A673 (cell line): ENCODE results near the gene KMT2C. TPM values are rescaled to one million over a fixed set of nuclear protein-coding genes. Genes with fewer than 3 reads are reported as not detected.

ENCODE experiments used
- BruUV-seq: library from RNA; stranded (reverse); fragments of 400-500 nt; replicated peaks from 2 replicates; lab custom pipeline; 2021; lab: Mats Ljungman, UMichigan
- CTCF ChIA-PET: fragments of 300-600 bp; sonication (Branson Sonifier 250); formaldehyde crosslinking; loops from one replicate; lab custom pipeline; 2022; ENCODE audit warnings: antibody characterized with exemption; lab: Charles Lee
- POLR2A ChIA-PET: fragments of 300-600 bp; sonication (Branson Sonifier 250); formaldehyde crosslinking; loops from one replicate; lab custom pipeline; 2022; ENCODE audit warnings: antibody characterized with exemption; ENCODE audit not compliant: low non-redundant PET; lab: Charles Lee
- DNase-seq: peaks from one replicate; pipeline ENCODE4 v3.0.0-alpha.2; 2015; ENCODE audit warnings: low spot score
- H3K27ac ChIP-seq: fragments of 200-600 bp; sonication (generic); 2 replicates; pipeline ENCODE4 v1.5.1; 2016; ENCODE audit warnings: mixed run types, low read depth, mild to moderate bottlenecking, mixed read lengths, antibody characterized with exemption, low read length; ENCODE audit not compliant: poor library complexity, severe bottlenecking
- H3K27me3 ChIP-seq: fragments of 200-600 bp; sonication (generic); replicated peaks from 2 replicates; pipeline ENCODE4 v1.6.1; 2017; ENCODE audit warnings: mixed run types, low read depth, mild to moderate bottlenecking, mixed read lengths, antibody characterized with exemption, low read length; ENCODE audit not compliant: insufficient read depth, poor library complexity
- H3K36me3 ChIP-seq: fragments of 200-600 bp; sonication (generic); 2 replicates; pipeline ENCODE4 v1.6.1; 2016; ENCODE audit warnings: mixed run types, mild to moderate bottlenecking, mixed read lengths, antibody characterized with exemption, low read length; ENCODE audit not compliant: insufficient read depth, poor library complexity, severe bottlenecking
- H3K4me1 ChIP-seq: fragments of 200-600 bp; sonication (generic); 2 replicates; pipeline ENCODE4 v1.6.1; 2017; ENCODE audit warnings: mixed run types, mild to moderate bottlenecking, mixed read lengths, antibody characterized with exemption, low read length; ENCODE audit not compliant: insufficient read depth, poor library complexity, severe bottlenecking
- H3K4me3 ChIP-seq: fragments of 200-600 bp; sonication (generic); 2 replicates; pipeline ENCODE4 v1.5.1; 2016; ENCODE audit warnings: low read depth, mixed run types, mild to moderate bottlenecking, mixed read lengths, low read length; ENCODE audit not compliant: poor library complexity, severe bottlenecking
- H3K9me3 ChIP-seq: fragments of 200-600 bp; sonication (generic); 2 replicates; pipeline ENCODE4 v1.6.1; 2016; ENCODE audit warnings: mixed run types, low read depth, mild to moderate bottlenecking, mixed read lengths, antibody characterized with exemption, low read length; ENCODE audit not compliant: poor library complexity, severe bottlenecking
- EZH2 ChIP-seq: fragments of 200-600 bp; sonication (generic); IDR thresholded peaks from 2 replicates; pipeline ENCODE4 v1.6.1; 2017; ENCODE audit warnings: borderline replicate concordance, low read depth, mild to moderate bottlenecking, mixed read lengths, antibody characterized with exemption, low read length; ENCODE audit not compliant: poor library complexity, severe bottlenecking
- intact Hi-C: fragments of 100-400 bp; cut with micrococcal nuclease; formaldehyde crosslinking; loops from one replicate; pipeline ENCODE4 v1.10.0; 2022; ENCODE audit not compliant: unreplicated experiment
- total RNA-seq: library from RNA; stranded (reverse); gene quantifications from 2 replicates; pipeline ENCODE4 v1.2.3, GENCODE V29; 2021
- TF ChIP-seq, protein P1 (sequence below): fragments of 300-800, 200-600 bp; sonication (generic); conservative IDR thresholded peaks from 2 replicates; pipeline ENCODE4 v1.5.1; 2017; ENCODE audit warnings: low read depth, mild to moderate bottlenecking, antibody characterized with exemption, low read length, moderate library complexity, mixed read lengths

KMT2C gene
- total RNA-seq, 1 experiment from 2014 or later, result 52.9 TPM

DNA sequence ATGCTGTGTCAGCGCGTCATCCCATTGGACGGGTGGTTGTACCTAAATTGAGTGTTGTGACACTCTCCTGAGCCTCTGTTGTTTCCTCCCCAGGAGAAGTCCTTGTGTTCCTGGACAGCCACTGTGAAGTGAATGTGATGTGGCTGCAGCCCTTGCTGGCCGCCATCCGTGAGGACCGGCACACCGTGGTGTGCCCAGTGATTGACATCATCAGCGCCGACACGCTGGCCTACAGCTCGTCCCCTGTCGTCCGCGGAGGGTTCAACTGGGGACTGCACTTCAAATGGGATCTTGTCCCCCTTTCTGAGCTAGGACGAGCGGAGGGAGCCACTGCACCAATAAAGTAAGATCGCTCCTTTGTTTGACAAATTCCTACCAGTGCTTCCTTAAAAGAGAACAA lies 327.9 kb downstream of the KMT2C start:
- Histone ChIP-seq H3K4me3 (no peak overlapping the region), H3K9me3 (no peaks in the 10 kb centered on the region), H3K27ac (no peak overlapping the region), H3K27me3 (no peaks in the 10 kb centered on the region), H3K36me3 (peaks cover 13% of the 10 kb centered on the region), H3K4me1 (no peaks in the 10 kb centered on the region)
- intact Hi-C loops, result no loop called here
- TF ChIP-seq EZH2, result no peak
- TF ChIP-seq, protein P1, sequence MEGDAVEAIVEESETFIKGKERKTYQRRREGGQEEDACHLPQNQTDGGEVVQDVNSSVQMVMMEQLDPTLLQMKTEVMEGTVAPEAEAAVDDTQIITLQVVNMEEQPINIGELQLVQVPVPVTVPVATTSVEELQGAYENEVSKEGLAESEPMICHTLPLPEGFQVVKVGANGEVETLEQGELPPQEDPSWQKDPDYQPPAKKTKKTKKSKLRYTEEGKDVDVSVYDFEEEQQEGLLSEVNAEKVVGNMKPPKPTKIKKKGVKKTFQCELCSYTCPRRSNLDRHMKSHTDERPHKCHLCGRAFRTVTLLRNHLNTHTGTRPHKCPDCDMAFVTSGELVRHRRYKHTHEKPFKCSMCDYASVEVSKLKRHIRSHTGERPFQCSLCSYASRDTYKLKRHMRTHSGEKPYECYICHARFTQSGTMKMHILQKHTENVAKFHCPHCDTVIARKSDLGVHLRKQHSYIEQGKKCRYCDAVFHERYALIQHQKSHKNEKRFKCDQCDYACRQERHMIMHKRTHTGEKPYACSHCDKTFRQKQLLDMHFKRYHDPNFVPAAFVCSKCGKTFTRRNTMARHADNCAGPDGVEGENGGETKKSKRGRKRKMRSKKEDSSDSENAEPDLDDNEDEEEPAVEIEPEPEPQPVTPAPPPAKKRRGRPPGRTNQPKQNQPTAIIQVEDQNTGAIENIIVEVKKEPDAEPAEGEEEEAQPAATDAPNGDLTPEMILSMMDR, result no peak
- no TSS peak for BruUV-seq
- no peak for DNase-seq
- ChIA-PET POLR2A (no interaction called here), CTCF (no interaction called here)

DNA sequence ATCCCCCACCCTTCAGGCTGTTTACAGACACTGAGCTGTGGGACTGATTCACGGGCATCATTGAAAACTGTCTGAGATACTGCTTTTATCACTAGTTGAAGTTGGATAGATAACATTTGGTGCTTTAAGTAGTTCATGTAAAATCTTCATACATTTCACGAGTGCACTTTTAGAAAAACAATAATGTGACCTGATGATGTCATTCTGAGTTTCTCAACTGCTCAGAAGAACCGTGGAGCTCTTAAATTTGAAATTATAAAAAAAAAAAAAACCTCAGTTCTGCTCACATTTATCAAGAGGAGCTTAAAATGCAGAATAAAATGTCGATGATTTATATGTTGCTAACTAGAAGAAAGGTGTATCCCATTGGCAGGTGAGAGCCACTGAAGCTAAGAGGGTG lies 328.8 kb downstream of the KMT2C start:
- Histone ChIP-seq H3K27ac (no peak overlapping the region), H3K4me3 (no peak overlapping the region), H3K9me3 (no peaks in the 10 kb centered on the region), H3K36me3 (peaks cover 13% of the 10 kb centered on the region), H3K27me3 (no peaks in the 10 kb centered on the region), H3K4me1 (no peaks in the 10 kb centered on the region)
- BruUV-seq, result no TSS peak
- CTCF ChIA-PET, result interaction anchor here (0.6 kb wide), 1 partner anchor 38 kb away, joined by 3 read pairs; no protein-coding TSS in a partner anchor
- intact Hi-C loops, result no loop called here
- TF ChIP-seq EZH2, result no peak
- TF ChIP-seq, protein P1, result no peak
- no peak for DNase-seq
- POLR2A ChIA-PET, result no interaction called here

DNA sequence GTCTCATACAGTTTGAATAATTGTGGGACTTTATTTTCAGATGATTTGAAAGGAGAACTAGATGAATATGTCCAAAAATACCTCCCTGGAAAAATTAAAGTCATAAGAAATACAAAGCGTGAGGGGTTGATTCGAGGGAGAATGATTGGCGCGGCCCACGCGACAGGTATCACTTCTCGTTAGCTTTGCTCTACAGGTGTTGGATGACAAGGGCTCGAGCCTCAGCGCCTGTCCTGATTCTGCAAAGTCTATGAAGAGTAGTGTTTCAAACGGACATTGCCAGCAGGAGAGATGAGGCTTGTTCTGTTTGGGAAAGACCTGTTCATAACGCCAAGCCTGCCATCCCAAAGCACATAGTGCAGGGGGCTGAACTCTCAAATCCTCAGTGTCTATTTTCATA lies 330.6 kb downstream of the KMT2C start:
- no peaks in the 10 kb centered on the region for H3K27me3 ChIP-seq
- intact Hi-C loops, result no loop called here
- H3K9me3 ChIP-seq, result no peaks in the 10 kb centered on the region
- TF ChIP-seq, protein P1, result no peak
- TF ChIP-seq EZH2, result no peak
- DNase-seq, result no peak
- no peak overlapping the region for H3K27ac ChIP-seq
- no peaks in the 10 kb centered on the region for H3K4me1 ChIP-seq
- POLR2A ChIA-PET, result no interaction called here
- H3K4me3 ChIP-seq, result no peak overlapping the region
- H3K36me3 ChIP-seq, result peaks cover 13% of the 10 kb centered on the region
- BruUV-seq, result no TSS peak
- CTCF ChIA-PET, result no interaction called here
